GM12874 (cell line): ENCODE results near the gene TSC1.

ENCODE experiments used
- TF ChIP-seq, protein P1 (sequence below): IDR thresholded peaks from 2 replicates; pipeline ENCODE4 v1.5.1; 2011; ENCODE audit warnings: low read depth, mild to moderate bottlenecking, control low read depth, low read length, moderate library complexity; ENCODE audit not compliant: insufficient read depth

TSC1 gene

GRCh38 chr9:132857616-132858342, 86.6 kb downstream of the TSC1 start:
- TF ChIP-seq, protein P1, sequence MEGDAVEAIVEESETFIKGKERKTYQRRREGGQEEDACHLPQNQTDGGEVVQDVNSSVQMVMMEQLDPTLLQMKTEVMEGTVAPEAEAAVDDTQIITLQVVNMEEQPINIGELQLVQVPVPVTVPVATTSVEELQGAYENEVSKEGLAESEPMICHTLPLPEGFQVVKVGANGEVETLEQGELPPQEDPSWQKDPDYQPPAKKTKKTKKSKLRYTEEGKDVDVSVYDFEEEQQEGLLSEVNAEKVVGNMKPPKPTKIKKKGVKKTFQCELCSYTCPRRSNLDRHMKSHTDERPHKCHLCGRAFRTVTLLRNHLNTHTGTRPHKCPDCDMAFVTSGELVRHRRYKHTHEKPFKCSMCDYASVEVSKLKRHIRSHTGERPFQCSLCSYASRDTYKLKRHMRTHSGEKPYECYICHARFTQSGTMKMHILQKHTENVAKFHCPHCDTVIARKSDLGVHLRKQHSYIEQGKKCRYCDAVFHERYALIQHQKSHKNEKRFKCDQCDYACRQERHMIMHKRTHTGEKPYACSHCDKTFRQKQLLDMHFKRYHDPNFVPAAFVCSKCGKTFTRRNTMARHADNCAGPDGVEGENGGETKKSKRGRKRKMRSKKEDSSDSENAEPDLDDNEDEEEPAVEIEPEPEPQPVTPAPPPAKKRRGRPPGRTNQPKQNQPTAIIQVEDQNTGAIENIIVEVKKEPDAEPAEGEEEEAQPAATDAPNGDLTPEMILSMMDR: no peak

- TF ChIP-seq, protein P1: no peak
Measured at GRCh38 chr9:132857031-132857430, 87.4 kb downstream of the TSC1 start.

GRCh38 chr9:132855904-132856303, 88.5 kb downstream of the TSC1 start:
- TF ChIP-seq, protein P1: no peak

DNA sequence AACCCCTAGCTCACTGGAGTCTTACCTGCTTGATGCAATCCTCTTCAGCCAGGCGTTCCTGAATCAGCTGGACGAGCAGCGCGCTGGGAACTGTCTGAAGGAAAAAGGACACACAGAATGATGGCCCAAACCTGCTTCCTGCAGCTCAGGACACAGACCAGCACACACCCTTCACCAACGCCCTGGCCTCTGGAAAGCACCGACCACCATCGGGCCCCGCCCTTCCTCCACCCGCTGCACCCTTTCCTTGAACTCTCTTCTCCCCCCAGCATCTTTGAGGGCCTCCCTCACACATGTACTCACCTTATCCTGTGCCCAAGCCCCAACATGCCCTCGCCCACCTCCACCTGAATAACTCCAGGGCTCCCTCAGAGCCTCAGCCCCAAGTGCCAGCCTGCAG, 89.6 kb downstream of the TSC1 start:
- TF ChIP-seq, protein P1: no peak

GRCh38 chr9:132853482-132853881, 90.9 kb downstream of the TSC1 start:
- TF ChIP-seq, protein P1: no peak

- TF ChIP-seq, protein P1: no peak
Measured at GRCh38 chr9:132849185-132849706, 95.2 kb downstream of the TSC1 start.

DNA sequence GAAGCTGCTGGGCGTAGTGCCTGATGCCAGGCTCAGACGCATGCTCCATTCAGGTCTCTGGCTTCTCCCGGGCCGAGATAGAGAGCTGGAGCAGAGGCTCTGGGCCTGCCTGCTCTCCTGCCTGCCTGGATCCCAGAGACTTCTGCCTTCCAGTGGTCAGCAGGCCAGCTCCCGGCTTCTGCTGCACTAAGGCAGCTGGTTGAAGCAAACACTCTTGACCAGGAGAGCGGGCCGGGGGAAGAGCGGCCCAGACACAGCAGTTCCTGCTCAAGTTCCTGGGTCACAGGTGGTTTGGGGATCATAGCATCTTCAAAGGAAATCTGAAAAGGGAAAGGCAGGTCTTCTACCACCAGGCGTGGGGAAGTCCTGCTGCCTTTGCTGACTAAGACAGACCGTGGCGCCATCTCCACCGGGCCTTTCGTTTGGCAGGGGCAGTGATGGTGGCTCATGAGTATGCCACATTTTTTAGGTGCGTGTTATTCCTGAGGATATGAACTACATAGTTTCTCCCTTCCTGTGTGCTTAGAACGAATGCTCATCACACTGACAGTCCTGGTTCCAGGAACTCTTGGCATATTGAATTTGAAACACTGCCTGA, 97.4 kb downstream of the TSC1 start:
- TF ChIP-seq, protein P1: no peak
